PFSK-1 (cell line): ENCODE data around the gene KDM4B.

Source experiments
- FOXP2 ChIP-seq: optimal IDR thresholded peaks from 2 replicates; pipeline ENCODE3; 2011; ENCODE audit warnings: borderline replicate concordance, control low read depth, inconsistent platforms; ENCODE audit not compliant: insufficient read depth; ENCODE audit errors: extremely low read length, extremely low read depth
- POLR2AphosphoS5 ChIP-seq: IDR thresholded peaks from 2 replicates; pipeline ENCODE4 v1.6.1; 2012; ENCODE audit warnings: low read depth, mild to moderate bottlenecking, control low read depth, low read length, moderate library complexity
- REST ChIP-seq, 2 experiments: IDR thresholded peaks; 2 replicates each; pipeline versions ENCODE4 v1.6.1 to v1.8.0; 2011 to 2012; ENCODE audit warnings: low read depth in 2 of 2, low read length in 2 of 2, control low read depth in 1 of 2, inconsistent platforms in 1 of 2, mild to moderate bottlenecking in 1 of 2, moderate library complexity in 1 of 2; ENCODE audit not compliant: insufficient read depth in 1 of 2
- SIN3A ChIP-seq: IDR thresholded peaks from 2 replicates; pipeline ENCODE4 v1.6.1; 2012; ENCODE audit warnings: mild to moderate bottlenecking, low read length, moderate library complexity, borderline replicate concordance; ENCODE audit not compliant: insufficient read depth
- TAF1 ChIP-seq: IDR thresholded peaks from 2 replicates; pipeline ENCODE4 v1.6.1; 2012; ENCODE audit warnings: low read length, control low read depth, borderline replicate concordance; ENCODE audit not compliant: insufficient read depth

Gene KDM4B

DNA sequence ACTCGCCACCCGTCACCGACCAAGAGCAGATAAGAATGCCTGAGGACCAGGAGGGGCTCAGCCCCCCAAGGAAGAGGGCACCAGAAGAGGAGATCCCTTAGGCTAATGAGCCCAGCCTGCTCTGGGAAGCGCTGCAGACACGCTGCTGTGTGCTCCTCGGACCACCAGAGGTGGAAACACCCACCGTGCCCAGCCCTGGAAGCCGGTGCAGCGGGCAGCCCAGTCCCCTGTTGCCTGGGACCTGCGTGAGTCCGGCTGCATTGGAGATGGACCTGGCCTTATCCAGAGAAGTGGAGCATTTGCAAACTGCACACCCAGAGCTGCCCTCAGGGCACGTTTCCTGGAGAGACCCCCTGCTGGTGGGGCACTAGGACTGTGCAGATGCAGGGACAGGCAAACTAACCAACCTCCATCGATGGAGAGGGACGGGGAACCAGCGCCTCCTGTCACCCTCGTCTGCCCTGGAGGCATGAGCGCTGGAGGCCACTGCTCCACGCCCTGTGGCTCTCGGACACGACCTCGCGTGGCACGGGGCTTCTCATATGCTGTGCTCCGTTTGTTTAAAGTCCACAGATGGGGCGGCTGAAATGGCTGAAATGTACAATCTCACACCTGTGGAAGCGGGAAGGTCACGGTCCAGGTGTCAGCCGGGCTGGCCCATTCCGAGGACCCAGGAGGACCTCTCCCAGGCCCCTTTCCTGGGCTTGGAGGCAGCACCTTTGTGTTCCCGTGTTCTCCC is 153.9 kb downstream of the KDM4B start:
- TF ChIP-seq POLR2AphosphoS5 (no peak), REST (IDR thresholded peaks at IDR 0.05; ENCODE audit: insufficient read depth in 1 of 2, low read depth in 2 of 2, low read length in 2 of 2) (no peak), SIN3A (no peak), TAF1 (no peak), FOXP2 (no peak)

- TF ChIP-seq REST (IDR thresholded peaks at IDR 0.05; ENCODE audit: insufficient read depth in 1 of 2, low read depth in 2 of 2, low read length in 2 of 2) (no peak), TAF1 (no peak), FOXP2 (no peak), POLR2AphosphoS5 (no peak), SIN3A (no peak)
These were observed 154.7 kb downstream of the KDM4B start for GRCh38 chr19:5123646-5124045.

- TF ChIP-seq POLR2AphosphoS5 (no peak), REST (IDR thresholded peaks at IDR 0.05; ENCODE audit: insufficient read depth in 1 of 2, low read depth in 2 of 2, low read length in 2 of 2) (no peak), TAF1 (no peak), FOXP2 (no peak), SIN3A (no peak)
These were observed 155.4 kb downstream of the KDM4B start for GRCh38 chr19:5124111-5124855.

DNA sequence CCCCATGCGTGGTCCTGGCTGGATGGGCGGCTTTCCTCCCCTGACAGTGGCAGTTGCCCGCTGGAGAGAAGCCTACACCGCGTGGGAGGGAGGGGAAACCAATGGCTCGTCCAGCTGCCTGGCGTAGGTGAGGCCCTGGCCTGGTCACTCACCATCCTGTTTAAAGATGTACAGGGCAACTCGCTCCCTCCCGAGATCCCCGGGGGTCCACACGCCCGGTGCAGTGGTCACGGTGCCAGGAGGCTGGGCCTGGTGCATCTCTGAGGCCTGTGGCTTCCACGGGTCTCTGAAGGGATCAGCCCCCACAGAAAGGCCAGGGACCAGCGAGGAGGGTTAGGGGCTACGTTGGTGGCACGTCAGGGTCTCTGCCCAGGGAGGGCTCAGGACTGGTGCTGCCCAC is 156.5 kb downstream of the KDM4B start:
- TF ChIP-seq FOXP2 (no peak), SIN3A (no peak), REST (IDR thresholded peaks at IDR 0.05; ENCODE audit: insufficient read depth in 1 of 2, low read depth in 2 of 2, low read length in 2 of 2) (no peak), POLR2AphosphoS5 (no peak), TAF1 (no peak)
